Activated CD4-positive, alpha-beta T cell treated with anti-CD3 and anti-CD28 coated beads, Interleukin-2, amount 50 U/mL, for 1 hour (primary cell): Measurements from ENCODE around the gene SLC10A3.

Experiments used
- DNase-seq: peaks from one replicate; pipeline ENCODE4 v3.0.0-alpha.2; 2020

The SLC10A3 gene

DNA sequence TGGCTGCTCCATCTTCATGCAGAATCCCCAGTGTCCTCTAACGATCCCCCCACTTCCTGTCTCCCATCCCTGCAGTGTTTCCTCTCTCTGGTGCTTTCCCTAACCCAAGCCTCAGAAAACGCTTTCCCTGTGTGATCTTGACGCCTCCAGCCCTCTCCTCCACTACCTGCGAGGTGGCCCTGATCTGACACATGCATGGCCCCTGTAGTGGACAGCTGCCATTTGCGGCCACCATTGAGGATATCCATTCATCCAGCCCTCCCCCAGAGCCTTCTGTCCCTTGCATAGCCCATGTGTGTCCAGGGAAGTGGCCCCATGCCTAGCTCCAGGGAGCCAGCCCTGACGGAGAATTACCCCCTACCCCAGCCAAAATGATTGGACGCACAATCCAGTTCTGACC, 7.1 kb downstream of the SLC10A3 start:
- no peak for DNase-seq

DNA sequence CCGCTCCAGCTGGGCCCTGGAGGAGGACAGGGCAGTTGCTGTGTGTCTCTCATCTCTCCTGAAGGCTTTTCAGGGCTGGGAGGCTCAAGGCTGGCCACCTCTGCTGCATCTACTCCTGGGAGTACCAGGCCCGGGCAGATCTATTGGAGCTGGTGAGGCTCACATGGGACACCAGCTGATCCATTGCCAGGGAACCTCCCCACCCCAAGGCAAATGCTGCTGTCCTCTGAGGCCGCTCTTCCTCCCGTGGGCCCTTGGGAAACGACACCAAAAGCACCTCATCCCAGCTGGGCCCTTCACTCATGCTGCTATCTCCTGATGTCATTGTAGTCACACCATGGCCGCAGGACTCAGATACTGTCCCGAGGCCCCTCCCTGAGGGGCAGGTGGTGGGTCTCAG, 7.6 kb downstream of the SLC10A3 start:
- no peak for DNase-seq

GRCh38 chrX:154481911-154482601, 8.4 kb downstream of the SLC10A3 start:
- no peak for DNase-seq

DNA sequence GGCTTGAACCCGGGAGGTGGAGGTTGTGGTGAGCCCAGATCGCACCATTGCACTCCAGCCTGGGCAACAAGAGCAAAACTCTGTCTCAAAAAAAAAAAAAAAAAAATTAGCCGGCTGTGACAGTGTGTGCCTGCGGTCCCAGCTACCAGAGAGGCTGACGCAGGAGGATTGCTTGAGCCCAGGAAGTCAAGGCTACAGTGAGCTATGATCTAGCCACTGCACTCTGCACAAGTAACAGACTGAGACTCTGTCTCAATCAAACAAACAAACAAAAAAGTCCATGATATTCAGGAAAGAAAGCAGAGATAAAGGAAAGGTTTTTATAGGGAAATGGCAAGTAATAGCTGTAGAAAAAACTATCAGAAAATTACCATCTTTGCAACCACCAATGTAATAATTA, 9.2 kb downstream of the SLC10A3 start:
- DNase-seq = no peak

DNA sequence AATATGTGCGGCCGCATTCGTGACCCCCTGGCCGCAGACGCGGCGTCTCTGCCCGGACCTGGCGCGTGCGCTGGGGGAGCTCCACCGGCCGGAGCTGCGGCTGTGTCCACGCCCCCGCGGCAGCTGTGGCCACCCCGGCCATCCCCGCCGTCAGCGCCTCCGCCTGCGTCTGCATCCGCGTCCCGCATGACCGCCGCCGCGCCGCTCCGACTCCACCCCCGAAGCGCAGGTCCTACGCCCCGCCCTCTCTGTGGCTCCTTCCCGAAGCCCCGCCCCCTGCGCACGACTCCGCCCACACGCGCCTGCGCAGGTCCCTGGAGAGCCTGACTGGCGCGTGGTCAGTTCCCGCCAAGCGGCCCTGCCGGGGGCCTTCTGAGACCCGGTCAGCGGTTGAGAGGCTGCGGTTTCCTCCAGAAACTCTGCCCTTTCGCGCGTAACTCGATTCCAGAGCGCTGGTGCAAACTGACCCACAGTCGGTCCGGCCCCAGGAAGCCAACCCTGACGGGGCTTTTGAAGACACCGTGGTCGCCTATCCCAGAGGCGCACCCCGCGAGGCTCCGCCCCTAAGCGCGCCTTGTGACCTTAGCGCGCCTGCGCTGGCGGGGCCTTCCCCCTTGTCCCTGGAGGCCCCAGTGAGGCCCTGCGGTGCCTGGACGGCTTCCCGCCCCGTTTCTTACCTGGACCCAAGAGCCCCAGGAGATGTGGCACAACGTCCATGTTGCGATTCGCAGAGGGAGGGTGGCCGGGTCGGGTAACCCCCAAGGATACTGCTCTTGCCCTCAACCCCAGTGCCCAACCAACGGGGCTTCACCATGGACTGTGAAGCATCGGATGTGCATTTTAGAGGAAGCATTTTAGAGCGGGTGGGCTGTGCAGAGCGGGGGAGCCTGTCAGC, 11.5 kb downstream of the SLC10A3 start, which contains the start of gene LAGE3:
TSS of gene LAGE3 (minus strand) at position 554 of the 895 bp plus-strand sequence. CDS start at position 188, 366 bp downstream.
- peak; percentile 93 for DNase-seq

GRCh38 chrX:154477891-154478477, 12.4 kb downstream of the SLC10A3 start:
- DNase-seq = no peak

GRCh38 chrX:154476821-154477220, 13.6 kb downstream of the SLC10A3 start:
- no peak for DNase-seq

GRCh38 chrX:154473683-154474082, 16.7 kb downstream of the SLC10A3 start:
- no peak for DNase-seq

DNA sequence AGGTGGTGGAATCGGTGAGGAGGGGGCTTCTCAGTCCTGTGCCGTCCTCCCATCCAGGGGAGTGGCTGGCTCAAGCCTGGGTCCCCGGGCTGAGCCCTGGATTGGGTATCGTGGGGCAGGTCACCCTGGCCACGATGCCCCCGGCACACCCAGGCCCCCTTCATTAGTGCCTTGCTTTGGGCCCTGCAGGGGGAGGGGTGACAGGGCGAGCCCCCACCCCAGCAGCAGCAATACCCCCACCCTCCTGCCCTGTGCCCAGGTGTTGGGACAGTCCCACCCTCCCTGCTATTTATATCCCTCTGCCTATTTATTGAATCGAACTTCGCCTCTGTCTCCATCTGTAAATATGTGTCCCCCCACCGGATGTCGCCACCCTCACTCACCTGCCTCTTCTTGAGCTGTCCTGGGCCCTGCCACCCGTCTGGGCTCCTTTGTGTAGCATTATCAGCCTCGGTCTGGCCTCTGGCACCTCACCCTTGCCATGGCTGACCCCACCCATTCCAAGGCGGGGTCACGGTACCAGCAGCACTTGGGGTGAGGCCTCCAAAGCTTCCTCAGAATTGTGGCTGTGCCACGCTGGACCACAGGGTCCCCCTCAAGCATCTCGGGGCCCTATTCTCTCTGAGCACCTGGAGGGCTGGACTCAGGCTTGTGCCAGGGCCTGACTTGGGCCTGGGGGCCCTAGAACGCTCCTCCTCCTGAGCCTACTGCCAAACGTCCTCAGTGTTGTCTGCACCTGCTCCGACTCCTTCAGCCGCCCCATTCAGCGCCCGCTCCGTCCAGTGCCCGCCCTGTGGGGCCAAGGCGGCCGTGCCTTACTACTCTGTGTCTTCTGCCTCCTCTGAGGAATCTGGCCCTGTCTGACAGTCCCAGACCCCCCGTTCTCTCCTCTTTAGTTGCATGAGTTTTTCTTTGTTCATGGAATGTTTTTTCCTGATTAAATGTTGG, 17.5 kb downstream of the SLC10A3 start:
- no peak for DNase-seq

GRCh38 chrX:154471839-154472684, 18.4 kb downstream of the SLC10A3 start:
- DNase-seq = no peak

DNA sequence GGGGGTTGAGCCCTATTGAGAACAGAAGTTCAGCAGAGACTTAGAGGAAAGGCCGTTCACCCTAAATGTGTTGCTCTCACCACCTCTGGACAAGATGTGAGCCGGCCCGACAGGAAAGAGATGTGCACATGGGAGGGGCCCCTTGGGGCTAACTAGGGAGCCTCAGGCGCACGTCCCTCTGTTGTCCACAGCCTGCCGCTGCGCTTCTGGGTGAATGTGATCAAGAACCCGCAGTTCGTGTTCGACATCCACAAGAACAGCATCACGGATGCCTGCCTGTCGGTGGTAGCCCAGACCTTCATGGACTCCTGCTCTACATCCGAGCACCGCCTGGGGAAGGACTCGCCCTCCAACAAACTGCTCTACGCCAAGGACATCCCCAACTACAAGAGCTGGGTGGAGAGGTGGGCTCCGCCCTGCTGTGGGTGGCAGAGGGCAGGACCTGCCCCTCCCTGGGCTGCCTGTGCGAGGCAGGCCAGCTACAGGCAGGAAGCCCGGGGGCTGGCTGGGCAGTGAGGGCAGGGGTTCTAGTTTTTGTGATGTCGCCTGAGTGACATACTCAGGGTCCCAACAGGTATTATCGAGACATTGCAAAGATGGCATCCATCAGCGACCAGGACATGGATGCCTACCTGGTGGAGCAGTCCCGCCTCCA, 19.4 kb downstream of the SLC10A3 start:
- DNase-seq = no peak

- no peak for DNase-seq
These were observed 20.0 kb downstream of the SLC10A3 start for GRCh38 chrX:154470434-154470833.

GRCh38 chrX:154469880-154470279, 20.5 kb downstream of the SLC10A3 start:
- no peak for DNase-seq

DNA sequence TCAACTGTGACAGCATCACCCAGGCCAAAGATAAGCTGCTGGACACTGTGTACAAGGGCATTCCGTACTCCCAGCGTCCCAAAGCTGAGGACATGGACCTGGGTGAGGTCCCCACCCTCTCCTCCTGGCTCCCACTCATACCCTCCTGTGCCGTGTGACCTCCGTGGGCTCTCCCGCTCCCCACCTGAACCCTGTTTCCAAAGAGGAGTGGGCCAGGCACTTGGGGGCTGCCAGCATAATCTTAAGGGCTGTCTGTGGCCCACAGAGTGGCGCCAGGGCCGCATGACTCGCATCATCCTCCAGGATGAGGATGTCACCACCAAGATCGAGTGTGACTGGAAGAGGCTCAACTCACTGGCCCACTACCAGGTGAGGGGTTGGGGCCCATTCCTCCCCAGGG, 21.3 kb downstream of the SLC10A3 start:
- DNase-seq = no peak

- DNase-seq = no peak
These were observed 22.2 kb downstream of the SLC10A3 start for GRCh38 chrX:154468217-154468616.

DNA sequence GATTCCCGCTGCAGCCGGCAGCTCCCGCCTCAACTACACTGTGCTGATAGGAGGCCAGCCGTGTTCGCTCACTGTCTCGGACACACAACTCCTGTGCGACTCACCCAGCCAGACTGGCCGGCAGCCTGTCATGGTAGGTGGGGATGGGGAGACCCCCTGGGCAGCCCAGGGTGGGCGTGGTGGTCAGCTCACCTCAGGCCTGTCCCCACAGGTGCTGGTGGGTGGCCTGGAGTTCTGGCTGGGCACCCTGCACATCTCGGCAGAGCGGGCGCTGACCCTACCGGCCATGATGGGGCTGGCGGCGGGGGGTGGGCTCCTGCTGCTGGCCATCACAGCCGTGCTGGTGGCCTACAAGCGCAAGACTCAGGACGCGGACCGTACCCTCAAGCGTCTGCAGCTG, 22.9 kb downstream of the SLC10A3 start:
- DNase-seq = no peak

DNA sequence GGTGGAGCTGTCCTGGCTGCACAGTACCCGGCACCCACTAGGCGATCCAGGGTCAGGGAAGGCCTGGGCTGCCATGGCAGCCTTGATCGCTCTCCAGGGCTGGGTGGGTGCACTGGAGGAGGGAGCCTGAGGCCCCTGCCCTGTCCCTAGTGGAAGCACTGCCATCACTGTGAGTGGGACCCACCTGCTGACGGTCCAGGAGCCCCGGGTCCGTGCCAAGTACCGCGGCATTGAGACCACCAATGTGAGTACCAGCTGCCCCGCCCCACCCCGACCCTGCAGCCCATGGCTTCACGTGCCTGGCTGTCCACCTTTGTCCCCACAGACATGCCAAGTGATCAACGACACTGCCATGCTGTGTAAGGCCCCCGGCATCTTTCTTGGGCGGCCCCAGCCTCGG, 23.5 kb downstream of the SLC10A3 start:
- DNase-seq = no peak

DNA sequence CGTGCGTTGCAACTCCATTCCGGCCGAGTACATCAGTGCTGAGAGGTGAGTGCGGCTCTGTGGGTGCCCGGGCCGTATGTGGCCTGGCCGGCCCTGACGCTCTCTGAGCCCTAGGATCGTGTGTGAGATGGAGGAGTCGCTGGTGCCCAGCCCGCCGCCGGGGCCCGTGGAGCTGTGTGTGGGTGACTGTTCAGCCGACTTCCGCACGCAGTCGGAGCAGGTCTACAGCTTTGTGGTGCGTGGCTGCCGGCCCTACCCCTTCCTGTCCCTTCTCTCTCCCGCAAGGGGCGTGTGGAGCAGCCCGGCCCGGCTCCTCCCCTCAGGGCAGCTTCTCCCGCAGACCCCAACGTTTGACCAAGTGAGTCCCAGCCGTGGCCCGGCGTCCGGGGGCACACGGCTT, 24.4 kb downstream of the SLC10A3 start:
- no peak for DNase-seq

- no peak for DNase-seq
These were observed 24.8 kb downstream of the SLC10A3 start for GRCh38 chrX:154465601-154466000.

GRCh38 chrX:154464806-154465365, 25.5 kb downstream of the SLC10A3 start:
- no peak for DNase-seq
